K562 (cell line): ENCODE measurements around the gene ANP32B. TPM values are rescaled to one million over a fixed set of nuclear protein-coding genes. Genes with fewer than 3 reads are reported as not detected.

Experiments used
- ARID2 ChIP-seq: fragments of 450-650 bp; IDR thresholded peaks from 2 replicates; pipeline ENCODE4 v1.6.1; 2017; ENCODE audit warnings: antibody characterized with exemption, mild to moderate bottlenecking
- ATF1 ChIP-seq, 2 experiments: fragments of 450-650 bp in 1 of 2; IDR thresholded peaks; 2 replicates each; pipeline ENCODE4 v1.6.1; 2016; ENCODE audit warnings: missing compliant biosample characterization in 1 of 2, missing genetic modification characterization in 1 of 2
- CBX3 ChIP-seq, 2 experiments: IDR thresholded peaks; 1 replicate in 1 of 2; 2 replicates in 1 of 2; pipeline ENCODE4 v1.6.1; 2012; ENCODE audit warnings: inconsistent platforms in 2 of 2, low read length in 2 of 2, borderline replicate concordance in 1 of 2, control low read depth in 1 of 2
- CHD1 ChIP-seq: fragments of 200-600 bp; sonication (generic); IDR thresholded peaks from one replicate; pipeline ENCODE4 v1.6.1; 2012; ENCODE audit warnings: mild to moderate bottlenecking, moderate library complexity, low read length, inconsistent platforms
- JUND ChIP-seq, 2 experiments: IDR thresholded peaks; 2 replicates in 1 of 2; 3 replicates in 1 of 2; pipeline ENCODE4 v1.6.1; 2011; ENCODE audit warnings: borderline replicate concordance in 2 of 2, low read depth in 2 of 2, low read length in 2 of 2, improper control_type of control experiment in 1 of 2, missing biosample characterization in 1 of 2, missing genetic modification characterization in 1 of 2, missing genetic modification reagents in 1 of 2
- PHTF2 ChIP-seq: fragments of 250-450 bp; sonication (Bioruptor Pico); IDR thresholded peaks from 2 replicates; pipeline ENCODE4 v1.5.0; 2021; ENCODE audit warnings: mild to moderate bottlenecking
- XRCC5 ChIP-seq: fragments of 200-400 bp; formaldehyde crosslinking; IDR thresholded peaks from 2 replicates; pipeline ENCODE4 v1.6.1; 2017; ENCODE audit warnings: low read depth, mild to moderate bottlenecking, low read length
- polyA plus RNA-seq, 8 experiments: library from polyadenylated mRNA; depleted of rRNA in 4 of 8; stranded (reverse) in 5 of 8; unstranded in 3 of 8; fragments of >200 nt; fragmentation: Nextera tagmentation in 2 of 8; fragmentation: Illumina TruSeq in 1 of 8; extraction: Ambion mirVana in 2 of 8; extraction: Trizol in 1 of 8; gene quantifications; 2 replicates each; pipeline versions ENCODE4 v1.2.1 to v1.2.3, GENCODE V29; 2011 to 2014; ENCODE audit warnings: inconsistent platforms in 1 of 8, missing spikeins in 1 of 8
- total RNA-seq, 7 experiments: library from RNA; depleted of rRNA in 6 of 7; stranded (reverse); fragments of >200 nt in 6 of 7; fragmentation: Illumina TruSeq in 2 of 7; extraction: Trizol in 2 of 7; gene quantifications; 2 replicates each; pipeline versions ENCODE4 v1.2.1 to v1.2.3, GENCODE V29; 2011 to 2021; ENCODE audit warnings: low replicate concordance in 1 of 7
- TF ChIP-seq, protein P1 (sequence below): fragments of 450-650 bp; IDR thresholded peaks from 2 replicates; pipeline ENCODE4 v1.6.1; 2016; ENCODE audit warnings: mild to moderate bottlenecking, moderate library complexity
- TF ChIP-seq, protein P2 (sequence below): fragments of 450-650 bp; IDR thresholded peaks from 2 replicates; pipeline ENCODE4 v1.6.1; 2016; ENCODE audit warnings: mild to moderate bottlenecking
- TF ChIP-seq, protein P3 (sequence below): fragments of 450-650 bp; formaldehyde crosslinking; IDR thresholded peaks from 2 replicates; pipeline ENCODE4 v1.4.0; 2022; ENCODE audit warnings: missing genetic modification characterization

Gene ANP32B
- total and polyA plus RNA-seq, 9 of the 15 experiments (the other 6 are each of a cell fraction or from before 2014, with no cell fraction given), result 68.9 to 815 (median 141) TPM

GRCh38 chr9:97954550-97954989 lies 28.6 kb upstream of the ANP32B start (continued):
- TF ChIP-seq, protein P1, sequence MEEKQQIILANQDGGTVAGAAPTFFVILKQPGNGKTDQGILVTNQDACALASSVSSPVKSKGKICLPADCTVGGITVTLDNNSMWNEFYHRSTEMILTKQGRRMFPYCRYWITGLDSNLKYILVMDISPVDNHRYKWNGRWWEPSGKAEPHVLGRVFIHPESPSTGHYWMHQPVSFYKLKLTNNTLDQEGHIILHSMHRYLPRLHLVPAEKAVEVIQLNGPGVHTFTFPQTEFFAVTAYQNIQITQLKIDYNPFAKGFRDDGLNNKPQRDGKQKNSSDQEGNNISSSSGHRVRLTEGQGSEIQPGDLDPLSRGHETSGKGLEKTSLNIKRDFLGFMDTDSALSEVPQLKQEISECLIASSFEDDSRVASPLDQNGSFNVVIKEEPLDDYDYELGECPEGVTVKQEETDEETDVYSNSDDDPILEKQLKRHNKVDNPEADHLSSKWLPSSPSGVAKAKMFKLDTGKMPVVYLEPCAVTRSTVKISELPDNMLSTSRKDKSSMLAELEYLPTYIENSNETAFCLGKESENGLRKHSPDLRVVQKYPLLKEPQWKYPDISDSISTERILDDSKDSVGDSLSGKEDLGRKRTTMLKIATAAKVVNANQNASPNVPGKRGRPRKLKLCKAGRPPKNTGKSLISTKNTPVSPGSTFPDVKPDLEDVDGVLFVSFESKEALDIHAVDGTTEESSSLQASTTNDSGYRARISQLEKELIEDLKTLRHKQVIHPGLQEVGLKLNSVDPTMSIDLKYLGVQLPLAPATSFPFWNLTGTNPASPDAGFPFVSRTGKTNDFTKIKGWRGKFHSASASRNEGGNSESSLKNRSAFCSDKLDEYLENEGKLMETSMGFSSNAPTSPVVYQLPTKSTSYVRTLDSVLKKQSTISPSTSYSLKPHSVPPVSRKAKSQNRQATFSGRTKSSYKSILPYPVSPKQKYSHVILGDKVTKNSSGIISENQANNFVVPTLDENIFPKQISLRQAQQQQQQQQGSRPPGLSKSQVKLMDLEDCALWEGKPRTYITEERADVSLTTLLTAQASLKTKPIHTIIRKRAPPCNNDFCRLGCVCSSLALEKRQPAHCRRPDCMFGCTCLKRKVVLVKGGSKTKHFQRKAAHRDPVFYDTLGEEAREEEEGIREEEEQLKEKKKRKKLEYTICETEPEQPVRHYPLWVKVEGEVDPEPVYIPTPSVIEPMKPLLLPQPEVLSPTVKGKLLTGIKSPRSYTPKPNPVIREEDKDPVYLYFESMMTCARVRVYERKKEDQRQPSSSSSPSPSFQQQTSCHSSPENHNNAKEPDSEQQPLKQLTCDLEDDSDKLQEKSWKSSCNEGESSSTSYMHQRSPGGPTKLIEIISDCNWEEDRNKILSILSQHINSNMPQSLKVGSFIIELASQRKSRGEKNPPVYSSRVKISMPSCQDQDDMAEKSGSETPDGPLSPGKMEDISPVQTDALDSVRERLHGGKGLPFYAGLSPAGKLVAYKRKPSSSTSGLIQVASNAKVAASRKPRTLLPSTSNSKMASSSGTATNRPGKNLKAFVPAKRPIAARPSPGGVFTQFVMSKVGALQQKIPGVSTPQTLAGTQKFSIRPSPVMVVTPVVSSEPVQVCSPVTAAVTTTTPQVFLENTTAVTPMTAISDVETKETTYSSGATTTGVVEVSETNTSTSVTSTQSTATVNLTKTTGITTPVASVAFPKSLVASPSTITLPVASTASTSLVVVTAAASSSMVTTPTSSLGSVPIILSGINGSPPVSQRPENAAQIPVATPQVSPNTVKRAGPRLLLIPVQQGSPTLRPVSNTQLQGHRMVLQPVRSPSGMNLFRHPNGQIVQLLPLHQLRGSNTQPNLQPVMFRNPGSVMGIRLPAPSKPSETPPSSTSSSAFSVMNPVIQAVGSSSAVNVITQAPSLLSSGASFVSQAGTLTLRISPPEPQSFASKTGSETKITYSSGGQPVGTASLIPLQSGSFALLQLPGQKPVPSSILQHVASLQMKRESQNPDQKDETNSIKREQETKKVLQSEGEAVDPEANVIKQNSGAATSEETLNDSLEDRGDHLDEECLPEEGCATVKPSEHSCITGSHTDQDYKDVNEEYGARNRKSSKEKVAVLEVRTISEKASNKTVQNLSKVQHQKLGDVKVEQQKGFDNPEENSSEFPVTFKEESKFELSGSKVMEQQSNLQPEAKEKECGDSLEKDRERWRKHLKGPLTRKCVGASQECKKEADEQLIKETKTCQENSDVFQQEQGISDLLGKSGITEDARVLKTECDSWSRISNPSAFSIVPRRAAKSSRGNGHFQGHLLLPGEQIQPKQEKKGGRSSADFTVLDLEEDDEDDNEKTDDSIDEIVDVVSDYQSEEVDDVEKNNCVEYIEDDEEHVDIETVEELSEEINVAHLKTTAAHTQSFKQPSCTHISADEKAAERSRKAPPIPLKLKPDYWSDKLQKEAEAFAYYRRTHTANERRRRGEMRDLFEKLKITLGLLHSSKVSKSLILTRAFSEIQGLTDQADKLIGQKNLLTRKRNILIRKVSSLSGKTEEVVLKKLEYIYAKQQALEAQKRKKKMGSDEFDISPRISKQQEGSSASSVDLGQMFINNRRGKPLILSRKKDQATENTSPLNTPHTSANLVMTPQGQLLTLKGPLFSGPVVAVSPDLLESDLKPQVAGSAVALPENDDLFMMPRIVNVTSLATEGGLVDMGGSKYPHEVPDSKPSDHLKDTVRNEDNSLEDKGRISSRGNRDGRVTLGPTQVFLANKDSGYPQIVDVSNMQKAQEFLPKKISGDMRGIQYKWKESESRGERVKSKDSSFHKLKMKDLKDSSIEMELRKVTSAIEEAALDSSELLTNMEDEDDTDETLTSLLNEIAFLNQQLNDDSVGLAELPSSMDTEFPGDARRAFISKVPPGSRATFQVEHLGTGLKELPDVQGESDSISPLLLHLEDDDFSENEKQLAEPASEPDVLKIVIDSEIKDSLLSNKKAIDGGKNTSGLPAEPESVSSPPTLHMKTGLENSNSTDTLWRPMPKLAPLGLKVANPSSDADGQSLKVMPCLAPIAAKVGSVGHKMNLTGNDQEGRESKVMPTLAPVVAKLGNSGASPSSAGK, result 0 out of 2 replicates have a peak, but pooled peaks have one; percentile 28
- TF ChIP-seq ARID2, result peak; percentile 85
- TF ChIP-seq CHD1, result no peak
- no peak for TF ChIP-seq ATF1 (CRISPR knock-in tag; IDR thresholded peaks at IDR 0.05)
- TF ChIP-seq ATF1 (tag; IDR thresholded peaks at IDR 0.05), result 0 out of 2 replicates have a peak, but pooled peaks have one; percentile 30
- peak; percentile 69 for TF ChIP-seq JUND (IDR thresholded peaks at IDR 0.05; ENCODE audit: borderline replicate concordance, low read depth, low read length)
- peak; percentile 32; the same call in 1 of the 3 replicates for TF ChIP-seq JUND (tag; IDR thresholded peaks at IDR 0.05; ENCODE audit: borderline replicate concordance, low read depth, low read length)
- peak; percentile 60; the same call in 1 of the 2 replicates for TF ChIP-seq XRCC5
- TF ChIP-seq, protein P2, sequence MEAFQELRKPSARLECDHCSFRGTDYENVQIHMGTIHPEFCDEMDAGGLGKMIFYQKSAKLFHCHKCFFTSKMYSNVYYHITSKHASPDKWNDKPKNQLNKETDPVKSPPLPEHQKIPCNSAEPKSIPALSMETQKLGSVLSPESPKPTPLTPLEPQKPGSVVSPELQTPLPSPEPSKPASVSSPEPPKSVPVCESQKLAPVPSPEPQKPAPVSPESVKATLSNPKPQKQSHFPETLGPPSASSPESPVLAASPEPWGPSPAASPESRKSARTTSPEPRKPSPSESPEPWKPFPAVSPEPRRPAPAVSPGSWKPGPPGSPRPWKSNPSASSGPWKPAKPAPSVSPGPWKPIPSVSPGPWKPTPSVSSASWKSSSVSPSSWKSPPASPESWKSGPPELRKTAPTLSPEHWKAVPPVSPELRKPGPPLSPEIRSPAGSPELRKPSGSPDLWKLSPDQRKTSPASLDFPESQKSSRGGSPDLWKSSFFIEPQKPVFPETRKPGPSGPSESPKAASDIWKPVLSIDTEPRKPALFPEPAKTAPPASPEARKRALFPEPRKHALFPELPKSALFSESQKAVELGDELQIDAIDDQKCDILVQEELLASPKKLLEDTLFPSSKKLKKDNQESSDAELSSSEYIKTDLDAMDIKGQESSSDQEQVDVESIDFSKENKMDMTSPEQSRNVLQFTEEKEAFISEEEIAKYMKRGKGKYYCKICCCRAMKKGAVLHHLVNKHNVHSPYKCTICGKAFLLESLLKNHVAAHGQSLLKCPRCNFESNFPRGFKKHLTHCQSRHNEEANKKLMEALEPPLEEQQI, result peak; percentile 44; the same call in 1 of the 2 replicates
- TF ChIP-seq, protein P3, sequence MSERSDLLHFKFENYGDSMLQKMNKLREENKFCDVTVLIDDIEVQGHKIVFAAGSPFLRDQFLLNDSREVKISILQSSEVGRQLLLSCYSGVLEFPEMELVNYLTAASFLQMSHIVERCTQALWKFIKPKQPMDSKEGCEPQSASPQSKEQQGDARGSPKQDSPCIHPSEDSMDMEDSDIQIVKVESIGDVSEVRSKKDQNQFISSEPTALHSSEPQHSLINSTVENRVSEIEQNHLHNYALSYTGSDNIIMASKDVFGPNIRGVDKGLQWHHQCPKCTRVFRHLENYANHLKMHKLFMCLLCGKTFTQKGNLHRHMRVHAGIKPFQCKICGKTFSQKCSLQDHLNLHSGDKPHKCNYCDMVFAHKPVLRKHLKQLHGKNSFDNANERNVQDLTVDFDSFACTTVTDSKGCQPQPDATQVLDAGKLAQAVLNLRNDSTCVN (CRISPR knock-in tag), result no peak
- TF ChIP-seq PHTF2 (CRISPR knock-in tag), result no peak
- TF ChIP-seq CBX3 (IDR thresholded peaks at IDR 0.05; ENCODE audit: borderline replicate concordance in 1 of 2, low read length in 2 of 2), result no peak
